DLD1 (cell line): ENCODE measurements around the gene BCL11B.

Experiments
- in situ Hi-C: cut with HindIII; loops from 2 replicates; pipeline ENCODE4 v1.10.0; 2017; ENCODE audit warnings: low sequenced_read_pairs

BCL11B gene

GRCh38 chr14:99271951-99272631 lies at the start of gene BCL11B:
Gene BCL11B (minus strand): TSS chr14:99272197. CDS start chr14:99271218, 979 bp downstream.
- in situ Hi-C loops = no loop called here

GRCh38 chr14:99321236-99321925 lies 49.4 kb upstream of the BCL11B start:
- in situ Hi-C loops = no loop called here

- in situ Hi-C loops = no loop called here
Measured at GRCh38 chr14:99320621-99321235, 48.7 kb upstream of the BCL11B start.

DNA sequence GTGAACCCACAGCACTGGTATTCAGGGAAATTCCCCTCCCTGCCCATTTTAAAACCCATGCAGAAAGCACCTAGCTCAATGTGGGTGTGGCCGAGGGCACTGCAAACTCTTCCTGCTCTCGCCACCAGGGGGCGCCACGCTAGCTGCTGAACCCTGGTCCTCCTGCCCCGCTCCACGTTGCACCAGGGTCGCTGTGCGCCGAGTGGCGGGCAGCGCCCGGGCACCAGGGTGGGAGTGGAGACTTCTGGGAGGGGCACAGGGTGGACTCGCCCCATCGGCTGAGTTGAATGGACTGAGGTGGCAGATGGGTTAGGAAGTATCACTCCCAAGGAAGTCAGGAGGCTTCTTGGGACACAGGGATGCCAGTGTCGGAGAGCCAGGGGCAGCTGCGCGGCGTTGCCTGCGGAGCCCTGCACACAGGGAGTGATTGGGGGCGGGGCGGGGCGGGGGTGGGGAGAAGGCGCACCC lies 48.1 kb upstream of the BCL11B start:
- in situ Hi-C loops = no loop called here

DNA sequence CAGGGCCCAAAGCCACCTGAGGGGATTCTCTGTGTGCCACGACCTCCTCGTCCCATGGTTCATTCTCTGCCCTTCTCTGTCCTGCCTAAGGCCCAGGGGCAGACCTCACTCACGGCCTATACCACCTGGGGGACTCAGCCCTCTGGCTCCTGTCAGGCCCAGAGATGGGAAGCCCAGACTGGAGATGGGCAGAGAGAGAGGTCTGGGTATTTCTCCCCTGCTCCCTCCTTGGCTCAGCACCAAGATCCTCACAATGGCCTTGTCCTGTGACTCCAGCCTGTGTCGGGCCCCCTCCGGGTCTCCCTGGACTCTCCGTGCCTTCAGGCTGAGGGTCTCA lies 46.9 kb upstream of the BCL11B start:
- in situ Hi-C loops = no loop called here

DNA sequence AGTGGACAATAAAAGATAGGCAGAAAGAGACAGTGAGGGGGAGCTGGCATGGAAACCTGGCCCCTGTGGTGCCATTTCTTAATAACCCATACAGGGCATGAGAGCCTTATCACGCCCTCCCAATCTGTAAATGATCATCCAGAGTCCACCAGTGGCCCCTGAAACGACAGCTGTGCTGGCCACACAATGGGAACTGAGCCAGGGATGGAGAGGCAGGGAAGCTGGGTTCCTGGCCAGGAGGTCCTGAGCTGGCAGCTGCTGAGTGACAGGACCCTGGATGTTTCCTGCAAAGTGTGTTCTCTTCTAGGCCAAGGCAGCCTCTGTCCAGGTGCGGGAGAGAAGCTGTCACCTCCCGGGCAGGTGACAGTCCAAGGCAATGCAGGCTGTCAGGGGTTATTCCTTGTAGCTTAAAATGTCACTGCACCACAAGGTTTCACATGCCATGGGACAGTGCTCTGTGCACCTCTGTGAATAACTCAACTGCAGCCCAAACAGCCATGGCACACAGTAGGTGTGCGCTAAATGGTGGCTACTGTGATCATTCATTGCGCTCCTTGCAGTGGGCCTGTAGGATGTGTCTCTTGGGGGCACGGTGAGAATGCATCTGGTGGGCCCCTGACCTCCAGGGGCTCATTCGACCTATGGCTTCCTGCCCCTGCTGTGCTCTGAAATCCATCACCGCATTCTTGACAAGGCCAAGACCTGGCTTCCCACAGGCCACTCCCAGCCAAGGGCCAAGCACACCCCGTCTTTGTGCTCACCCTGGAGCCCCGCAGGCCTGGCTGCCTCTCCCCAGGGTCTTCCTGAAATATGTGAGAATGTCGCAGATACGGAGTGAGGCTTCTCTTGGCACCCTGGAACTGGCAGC lies 46.3 kb upstream of the BCL11B start:
- in situ Hi-C loops = no loop called here

GRCh38 chr14:99317231-99318090 lies 45.5 kb upstream of the BCL11B start:
- in situ Hi-C loops = no loop called here

DNA sequence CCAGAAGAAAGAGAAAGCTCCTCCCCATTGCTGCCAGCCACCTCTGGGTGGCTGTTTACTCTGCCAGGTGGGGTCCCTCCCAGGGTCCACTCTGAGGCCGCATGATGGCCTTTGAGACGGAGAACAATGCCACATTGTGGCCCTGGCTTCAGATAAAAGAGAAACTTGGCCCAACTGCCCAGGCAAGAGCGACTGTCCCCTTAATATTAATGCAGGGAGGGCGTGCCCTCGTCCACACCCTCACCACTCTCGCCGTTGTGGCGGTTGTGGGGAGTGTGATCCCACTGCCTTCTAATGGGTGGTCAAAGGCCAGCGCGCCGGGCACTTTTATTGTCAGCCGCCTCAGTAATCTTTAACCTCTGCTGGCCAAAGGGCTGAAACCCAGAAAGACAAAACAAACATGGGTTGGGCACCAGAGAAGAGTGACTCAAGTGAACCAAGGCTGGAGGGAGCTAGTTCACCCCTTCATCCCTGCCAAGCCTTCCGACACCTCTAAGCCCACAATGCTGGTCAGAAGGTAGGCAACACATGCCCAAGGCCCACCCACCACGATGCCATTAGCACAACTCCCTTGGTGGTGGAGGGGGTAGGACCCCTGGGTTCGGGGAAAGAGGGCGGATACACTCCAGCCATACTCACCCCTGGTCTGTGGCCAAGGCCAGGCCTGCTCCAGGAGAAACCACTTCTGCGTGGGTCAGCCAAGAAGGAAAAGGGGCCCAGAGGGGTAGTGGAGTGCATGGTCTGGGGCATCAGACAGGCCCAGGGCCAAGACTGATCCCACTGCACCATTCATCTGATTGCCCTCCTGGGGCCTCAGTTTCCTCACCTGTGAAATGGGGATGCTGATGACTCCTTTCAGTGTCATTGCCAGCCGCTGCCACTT lies 44.5 kb upstream of the BCL11B start:
- in situ Hi-C loops = no loop called here

GRCh38 chr14:99315197-99315596 lies 43.2 kb upstream of the BCL11B start:
- in situ Hi-C loops = no loop called here

DNA sequence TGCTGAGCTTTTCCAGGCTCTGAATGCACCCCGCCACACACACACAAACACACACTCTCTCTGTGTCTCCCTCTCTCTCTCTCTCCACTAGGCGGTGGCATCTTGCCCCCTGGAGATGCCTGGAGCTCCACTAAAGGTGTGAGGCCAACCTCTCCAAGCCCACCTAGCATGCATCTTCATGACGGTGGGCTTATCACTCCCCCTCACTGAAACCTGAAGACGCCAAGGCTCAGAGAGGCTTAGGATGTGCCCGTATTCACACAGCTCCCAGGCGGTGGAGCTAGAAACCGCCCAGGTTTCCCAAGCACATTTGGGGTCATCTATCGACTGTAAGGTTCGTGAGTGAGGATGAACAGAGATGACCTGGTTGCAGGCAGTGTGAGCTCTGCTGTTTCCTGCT lies 42.6 kb upstream of the BCL11B start:
- in situ Hi-C loops = no loop called here

DNA sequence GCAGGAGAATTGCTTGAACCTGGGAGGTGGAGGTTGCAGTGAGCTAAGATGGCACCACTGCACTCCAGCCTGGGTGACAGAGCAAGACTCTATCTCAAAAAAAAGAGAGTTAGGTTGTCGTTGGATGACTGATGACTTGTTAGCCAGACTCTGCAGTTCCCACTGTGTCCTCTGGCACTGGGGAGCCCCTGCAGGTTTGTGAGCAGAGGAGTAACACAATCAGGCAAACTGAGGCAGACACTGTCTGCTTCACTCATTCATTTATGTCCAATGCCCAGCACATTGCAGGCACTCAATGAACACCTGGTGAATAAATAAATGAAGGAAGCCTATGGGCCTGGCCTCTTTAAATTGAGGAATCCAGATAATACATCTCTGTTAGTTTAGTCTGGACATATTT lies 41.2 kb upstream of the BCL11B start:
- in situ Hi-C loops = no loop called here

DNA sequence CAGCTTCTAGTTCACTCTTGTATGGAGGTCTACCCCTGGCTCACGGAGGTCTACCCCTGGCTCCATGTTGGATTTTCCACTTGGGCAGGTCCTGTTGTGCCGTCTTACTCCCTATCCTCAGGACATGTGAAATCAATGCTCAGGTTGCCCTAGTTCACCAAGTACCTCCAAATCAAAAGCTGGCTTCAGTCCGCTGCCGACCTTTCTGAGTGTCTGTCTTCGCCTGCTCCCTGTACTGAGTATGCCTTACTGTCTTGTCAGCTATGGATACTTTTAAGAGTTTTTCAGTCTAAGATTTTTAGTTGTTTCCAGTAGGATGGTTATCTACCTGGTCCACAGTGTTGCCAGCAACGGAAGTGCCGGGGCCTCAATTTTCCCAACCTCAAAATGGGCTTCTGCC lies 40.1 kb upstream of the BCL11B start:
- in situ Hi-C loops = no loop called here

DNA sequence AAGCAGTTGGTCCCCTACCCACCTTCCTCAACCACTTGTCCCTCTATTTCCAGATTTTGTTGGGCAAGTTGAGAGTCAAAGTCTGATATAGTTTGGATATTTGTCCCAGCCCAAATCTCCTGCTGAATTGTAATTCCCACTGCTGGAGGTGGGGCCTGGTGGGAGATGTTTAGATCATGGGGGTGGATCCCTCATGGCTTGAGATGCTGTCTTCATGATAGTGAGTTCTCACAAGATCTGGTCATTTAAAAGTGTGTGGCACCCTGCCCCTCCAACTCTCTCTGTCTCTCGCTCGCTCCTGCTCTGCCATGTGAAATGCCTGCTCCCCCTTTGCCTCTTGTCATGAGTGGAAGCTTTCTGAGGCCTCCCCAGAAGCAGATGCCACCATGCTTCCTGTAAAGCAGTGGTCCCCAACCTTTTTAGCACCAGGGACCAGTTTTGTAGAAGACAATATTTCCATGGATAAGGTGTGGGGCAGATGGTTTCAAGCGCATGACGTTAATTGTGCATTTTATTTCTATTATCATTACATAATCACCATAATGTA lies 37.3 kb upstream of the BCL11B start:
- in situ Hi-C loops = no loop called here

- in situ Hi-C loops = no loop called here
Measured at GRCh38 chr14:99304208-99304607, 32.2 kb upstream of the BCL11B start.

- in situ Hi-C loops = no loop called here
Measured at GRCh38 chr14:99300190-99300589, 28.2 kb upstream of the BCL11B start.

- in situ Hi-C loops = no loop called here
Measured at GRCh38 chr14:99296517-99296916, 24.5 kb upstream of the BCL11B start.

DNA sequence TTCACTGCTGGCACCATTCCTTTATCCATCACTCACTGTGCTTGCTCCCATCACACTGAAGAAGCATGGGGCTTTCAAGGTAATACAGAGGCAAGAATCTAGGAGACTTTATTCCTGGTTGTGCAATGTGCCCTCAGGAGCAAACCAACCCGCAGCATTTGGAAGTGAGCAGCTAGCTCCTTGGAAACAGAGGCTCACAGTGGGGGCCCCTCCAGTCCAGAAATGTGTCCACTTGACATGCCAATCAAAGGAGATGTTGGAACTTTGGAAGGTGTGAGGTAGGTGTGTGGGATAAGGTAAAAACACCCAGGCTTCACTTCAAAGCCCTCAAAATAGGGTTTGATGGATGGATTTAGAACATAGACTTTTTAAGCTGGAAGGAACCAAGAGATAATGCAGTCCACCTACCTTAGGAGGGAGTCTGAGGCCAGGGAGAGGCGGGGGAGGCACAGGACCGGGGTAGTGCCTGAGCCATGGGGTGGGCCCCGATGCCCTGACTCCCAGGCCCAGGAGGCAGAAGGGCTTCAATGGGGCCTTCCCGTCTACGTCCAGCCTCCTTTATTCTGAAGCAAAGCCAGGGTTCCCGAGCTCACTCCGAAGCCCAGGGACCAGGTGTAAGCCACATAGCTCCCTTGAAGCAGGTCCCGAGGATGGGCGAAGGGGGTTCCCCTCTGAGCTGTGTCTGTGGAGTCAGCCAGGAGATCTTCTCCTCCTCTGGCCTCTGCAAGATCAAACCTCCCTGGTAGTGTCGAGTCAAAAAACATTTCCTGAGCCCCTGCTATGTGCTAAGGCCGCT lies 17.6 kb upstream of the BCL11B start:
- in situ Hi-C loops = no loop called here

- in situ Hi-C loops = no loop called here
Measured at GRCh38 chr14:99288948-99289347, 17.0 kb upstream of the BCL11B start.
